ENCODE measurements around the gene LIPC. TPM values are rescaled to one million over a fixed set of nuclear protein-coding genes. Genes with fewer than 3 reads are reported as not detected.

Gene LIPC
- total RNA-seq, 2 experiments from 2014 or later, result 0.61 to 1.2 TPM

DNA sequence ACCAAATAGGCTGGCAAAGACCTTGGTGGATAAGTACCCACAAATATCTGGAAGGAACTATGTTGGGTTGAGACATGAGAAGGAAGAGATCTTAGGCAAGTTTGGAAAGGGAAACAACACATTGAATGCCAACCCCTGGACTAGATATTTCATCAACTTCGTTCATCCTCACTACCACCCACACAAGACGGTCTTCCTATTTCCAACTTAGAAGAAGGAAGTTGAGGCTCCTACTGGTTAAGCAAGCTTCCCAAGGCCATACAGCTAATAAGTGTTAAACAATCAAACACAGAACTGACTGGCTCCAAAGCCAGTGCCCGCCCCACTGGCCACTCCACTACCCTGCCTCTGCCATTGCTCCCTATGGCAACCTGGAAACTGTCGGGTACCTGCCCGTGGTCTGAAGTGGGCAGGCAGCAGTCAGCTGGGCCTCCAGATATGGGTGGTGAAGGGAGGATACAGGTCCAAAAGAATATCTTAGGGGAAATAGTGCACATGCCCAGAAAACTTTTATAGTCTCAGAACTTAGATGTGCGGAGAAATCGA lies 94.9 kb downstream of the LIPC start:
- ATAC-seq (ENCODE audit: poor library complexity), result no peak
- Mint-ChIP-seq H3K27me3 (no peaks in the 10 kb centered on the region), H3K4me1 (ENCODE audit: low read depth) (no peaks in the 10 kb centered on the region), H3K9me3 (no peaks in the 10 kb centered on the region), H3K36me3 (ENCODE audit: low read depth) (no peaks in the 10 kb centered on the region), H3K27ac (no peak overlapping the region), H3K4me3 (no peak overlapping the region)
- ChIA-PET POLR2A (no interaction called here), CTCF (no interaction called here)
- intact Hi-C loops (cut with DNase I, micrococcal nuclease), result no loop called here
- Histone ChIP-seq H3K36me3 (ENCODE audit: insufficient read depth, low read length) (no peaks in the 10 kb centered on the region), H3K9me3 (ENCODE audit: control insufficient read depth in 1 of 2, insufficient read depth in 1 of 2, low read length in 2 of 2) (no peaks in the 10 kb centered on the region), H3K27ac (ENCODE audit: low read depth in 1 of 2, low read length in 2 of 2) (no peak overlapping the region), H3K4me3 (ENCODE audit: low read length) (no peak overlapping the region), H3K4me1 (ENCODE audit: insufficient read depth, low read length) (peaks cover 2% of the 10 kb centered on the region), H3K27me3 (ENCODE audit: control insufficient read depth in 1 of 2, insufficient read depth in 2 of 2, low read length in 2 of 2) (no peaks in the 10 kb centered on the region)
- TF ChIP-seq, protein P1, sequence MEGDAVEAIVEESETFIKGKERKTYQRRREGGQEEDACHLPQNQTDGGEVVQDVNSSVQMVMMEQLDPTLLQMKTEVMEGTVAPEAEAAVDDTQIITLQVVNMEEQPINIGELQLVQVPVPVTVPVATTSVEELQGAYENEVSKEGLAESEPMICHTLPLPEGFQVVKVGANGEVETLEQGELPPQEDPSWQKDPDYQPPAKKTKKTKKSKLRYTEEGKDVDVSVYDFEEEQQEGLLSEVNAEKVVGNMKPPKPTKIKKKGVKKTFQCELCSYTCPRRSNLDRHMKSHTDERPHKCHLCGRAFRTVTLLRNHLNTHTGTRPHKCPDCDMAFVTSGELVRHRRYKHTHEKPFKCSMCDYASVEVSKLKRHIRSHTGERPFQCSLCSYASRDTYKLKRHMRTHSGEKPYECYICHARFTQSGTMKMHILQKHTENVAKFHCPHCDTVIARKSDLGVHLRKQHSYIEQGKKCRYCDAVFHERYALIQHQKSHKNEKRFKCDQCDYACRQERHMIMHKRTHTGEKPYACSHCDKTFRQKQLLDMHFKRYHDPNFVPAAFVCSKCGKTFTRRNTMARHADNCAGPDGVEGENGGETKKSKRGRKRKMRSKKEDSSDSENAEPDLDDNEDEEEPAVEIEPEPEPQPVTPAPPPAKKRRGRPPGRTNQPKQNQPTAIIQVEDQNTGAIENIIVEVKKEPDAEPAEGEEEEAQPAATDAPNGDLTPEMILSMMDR (IDR thresholded peaks at IDR 0.05), result no peak
- peak in 1 of 14 experiments; percentile 37 for DNase-seq

DNA sequence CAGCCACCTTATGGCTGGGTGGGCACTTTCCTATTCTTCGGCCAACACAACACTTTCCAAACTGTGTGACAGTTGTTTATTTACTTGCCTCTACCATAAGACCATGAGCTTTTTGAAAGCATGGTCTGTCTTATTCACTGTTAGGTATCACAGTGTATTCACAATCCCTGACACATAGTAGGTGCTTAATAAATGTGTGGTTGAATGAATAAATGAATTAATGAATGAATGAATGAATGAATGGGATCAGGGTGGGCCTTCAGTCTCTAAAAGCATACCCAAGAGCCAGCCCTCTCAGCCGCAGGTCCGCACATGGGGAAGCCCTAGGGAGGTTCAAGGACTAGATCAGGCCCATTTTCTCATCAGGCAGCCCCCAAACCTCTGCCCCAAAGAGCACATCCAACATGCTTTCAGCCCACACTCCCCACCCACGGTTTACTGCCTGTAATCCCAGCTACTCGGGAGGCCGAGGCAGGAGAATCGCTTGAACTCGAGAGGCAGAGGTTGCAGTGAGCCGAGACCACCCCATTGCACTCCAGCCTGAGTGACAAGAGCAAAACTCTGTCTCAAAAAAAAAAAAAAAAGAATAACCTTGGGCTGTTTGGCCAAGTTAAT lies 95.9 kb downstream of the LIPC start:
- POLR2A ChIA-PET, result no interaction called here
- no peak overlapping the region for H3K4me3 ChIP-seq (ENCODE audit: low read length)
- H3K4me1 Mint-ChIP-seq (ENCODE audit: low read depth), result no peaks in the 10 kb centered on the region

DNA sequence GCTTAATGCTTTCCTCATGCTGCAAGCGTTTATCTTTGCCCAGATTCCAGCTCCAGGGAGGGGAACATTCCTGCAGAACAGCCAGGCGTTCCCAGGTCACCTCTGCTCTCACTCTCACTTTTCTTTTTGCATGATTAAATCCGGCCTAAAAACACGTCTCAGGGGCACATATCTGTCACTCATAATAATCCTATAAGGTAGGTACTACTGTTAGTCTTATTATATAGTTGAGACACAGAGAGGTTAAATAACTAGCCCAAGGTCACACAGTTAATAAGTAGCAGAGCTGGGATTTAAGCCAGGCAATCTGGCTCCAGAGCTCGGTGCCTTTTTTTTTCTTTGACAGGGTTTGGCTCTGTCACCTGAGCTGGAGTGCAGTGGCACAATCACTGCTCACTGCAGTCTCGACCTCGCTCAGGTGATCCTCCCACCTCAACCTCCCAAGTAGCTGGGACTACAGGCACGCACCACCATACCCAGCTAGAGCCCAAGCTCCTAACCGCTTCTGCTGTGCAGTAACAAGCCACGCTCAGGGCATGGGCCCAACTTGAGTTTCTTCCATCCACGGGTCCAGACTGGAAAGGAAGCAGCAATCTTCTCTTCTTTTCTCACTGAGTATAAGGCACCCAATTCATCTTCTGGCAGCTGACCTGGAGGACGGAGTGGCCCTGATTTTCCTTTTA lies 96.5 kb downstream of the LIPC start:
- no peak for DNase-seq
- H3K27ac Mint-ChIP-seq, result no peak overlapping the region
- H3K4me1 Mint-ChIP-seq (ENCODE audit: low read depth), result no peaks in the 10 kb centered on the region
- ChIA-PET CTCF (no interaction called here), POLR2A (interaction anchor here (0.6 kb wide), 1 partner anchor 319 kb away, joined by 4 read pairs; no protein-coding TSS in a partner anchor)
- H3K4me3 ChIP-seq (ENCODE audit: low read length), result no peak overlapping the region
- H3K4me1 ChIP-seq (ENCODE audit: insufficient read depth, low read length), result peaks cover 2% of the 10 kb centered on the region
- intact Hi-C loops (cut with DNase I, micrococcal nuclease), result no loop called here
- no peaks in the 10 kb centered on the region for H3K27me3 Mint-ChIP-seq
- H3K36me3 Mint-ChIP-seq (ENCODE audit: low read depth), result no peaks in the 10 kb centered on the region
- H3K27ac ChIP-seq (ENCODE audit: low read depth in 1 of 2, low read length in 2 of 2), result no peak overlapping the region
- H3K36me3 ChIP-seq (ENCODE audit: insufficient read depth, low read length), result no peaks in the 10 kb centered on the region
- H3K9me3 Mint-ChIP-seq, result no peaks in the 10 kb centered on the region
- ATAC-seq (ENCODE audit: poor library complexity), result no peak
- no peaks in the 10 kb centered on the region for H3K9me3 ChIP-seq (ENCODE audit: control insufficient read depth in 1 of 2, insufficient read depth in 1 of 2, low read length in 2 of 2)
- no peak overlapping the region for H3K4me3 Mint-ChIP-seq
- no peaks in the 10 kb centered on the region for H3K27me3 ChIP-seq (ENCODE audit: control insufficient read depth in 1 of 2, insufficient read depth in 2 of 2, low read length in 2 of 2)
- TF ChIP-seq, protein P1 (IDR thresholded peaks at IDR 0.05), result no peak

More for the DNA sequence above, 95.9 kb downstream of the LIPC start:
- H3K27me3 Mint-ChIP-seq, result no peaks in the 10 kb centered on the region
- no peak overlapping the region for H3K4me3 Mint-ChIP-seq
- CTCF ChIA-PET, result no interaction called here
- no peak for DNase-seq
- H3K36me3 Mint-ChIP-seq (ENCODE audit: low read depth), result no peaks in the 10 kb centered on the region
- Histone ChIP-seq H3K27me3 (ENCODE audit: control insufficient read depth in 1 of 2, insufficient read depth in 2 of 2, low read length in 2 of 2) (no peaks in the 10 kb centered on the region), H3K36me3 (ENCODE audit: insufficient read depth, low read length) (no peaks in the 10 kb centered on the region), H3K4me1 (ENCODE audit: insufficient read depth, low read length) (peaks cover 2% of the 10 kb centered on the region), H3K27ac (ENCODE audit: low read depth in 1 of 2, low read length in 2 of 2) (no peak overlapping the region), H3K9me3 (ENCODE audit: control insufficient read depth in 1 of 2, insufficient read depth in 1 of 2, low read length in 2 of 2) (no peaks in the 10 kb centered on the region)
- no peak overlapping the region for H3K27ac Mint-ChIP-seq
- intact Hi-C loops (cut with DNase I, micrococcal nuclease), result no loop called here
- no peak for ATAC-seq (ENCODE audit: poor library complexity)
- H3K9me3 Mint-ChIP-seq, result no peaks in the 10 kb centered on the region
- TF ChIP-seq, protein P1 (IDR thresholded peaks at IDR 0.05), result no peak
